GM23248 (cell line): ENCODE data around the gene MEP1A.

Experiments
- EZH2 ChIP-seq: fragments of 200-600 bp; sonication (generic); IDR thresholded peaks from 2 replicates; pipeline ENCODE4 v1.6.1; 2018; ENCODE audit warnings: antibody characterized with exemption, mild to moderate bottlenecking; ENCODE audit not compliant: insufficient read depth, poor library complexity, severe bottlenecking
- EZH2phosphoT487 ChIP-seq: fragments of 200-600 bp; sonication (generic); IDR thresholded peaks from 2 replicates; pipeline ENCODE4 v1.6.1; 2018; ENCODE audit warnings: antibody characterized with exemption, moderate library complexity, mild to moderate bottlenecking, low read depth; ENCODE audit not compliant: insufficient read depth

- TF ChIP-seq EZH2 = no peak
- no peak for TF ChIP-seq EZH2phosphoT487
These were observed 46.5 kb upstream of the MEP1A start, which contains the start of gene ANKRD66 for GRCh38 chr6:46746696-46747095.
